ENCODE results near the gene UNC5A. TPM values are rescaled to one million over a fixed set of nuclear protein-coding genes. Genes with fewer than 3 reads are reported as not detected.
A peak's percentile ranks its signal among the peaks of the same experiment; 100 is the strongest.

Gene UNC5A
- total RNA-seq, 1 donor from 2014 or later, result not detected

GRCh38 chr5:176816791-176817347 is 6.5 kb downstream of the UNC5A start:
- DNase-seq (ENCODE audit: low spot score), result no peak
- H3K9me3 Mint-ChIP-seq (ENCODE audit: unreplicated experiment), result no peaks in the 10 kb centered on the region
- no peaks in the 10 kb centered on the region for H3K36me3 Mint-ChIP-seq (ENCODE audit: low read depth, unreplicated experiment)
- no peak for TF ChIP-seq CTCF (IDR thresholded peaks at IDR 0.05; ENCODE audit: unreplicated experiment)
- H3K4me3 Mint-ChIP-seq (ENCODE audit: unreplicated experiment), result no peak overlapping the region
- no peaks in the 10 kb centered on the region for H3K4me1 Mint-ChIP-seq (ENCODE audit: unreplicated experiment)
- H3K27me3 Mint-ChIP-seq (ENCODE audit: unreplicated experiment), result peaks cover 16% of the 10 kb centered on the region
- H3K27ac Mint-ChIP-seq (ENCODE audit: unreplicated experiment), result no peak overlapping the region

DNA sequence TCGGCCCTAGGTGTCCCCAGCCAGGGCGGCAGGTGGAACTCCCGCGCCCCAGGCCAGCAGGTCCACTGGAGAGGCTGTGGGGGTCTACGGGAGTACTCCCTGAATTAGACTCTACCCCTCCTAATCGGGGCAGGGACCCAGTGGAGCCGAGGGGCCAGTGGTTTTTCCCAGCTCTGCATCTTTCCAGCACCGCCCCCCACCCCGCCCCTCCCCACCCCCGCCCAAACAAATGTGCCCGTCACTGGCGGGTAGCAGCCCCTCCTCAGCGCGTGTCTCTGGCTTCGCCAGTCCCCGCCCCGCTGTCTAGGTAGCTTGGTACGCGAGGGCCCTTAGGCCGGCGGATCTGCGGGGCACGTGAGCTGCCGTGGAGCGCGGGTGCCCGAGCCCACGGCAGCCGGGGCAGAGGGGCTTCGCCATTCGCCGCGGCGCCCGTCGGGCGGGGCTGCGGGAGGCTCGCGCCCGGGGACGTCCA is 7.0 kb downstream of the UNC5A start:
- no peaks in the 10 kb centered on the region for H3K36me3 Mint-ChIP-seq (ENCODE audit: low read depth, unreplicated experiment)
- peaks cover 16% of the 10 kb centered on the region for H3K27me3 Mint-ChIP-seq (ENCODE audit: unreplicated experiment)
- H3K9me3 Mint-ChIP-seq (ENCODE audit: unreplicated experiment), result no peaks in the 10 kb centered on the region
- H3K4me3 Mint-ChIP-seq (ENCODE audit: unreplicated experiment), result no peak overlapping the region
- no peak for DNase-seq (ENCODE audit: low spot score)
- H3K4me1 Mint-ChIP-seq (ENCODE audit: unreplicated experiment), result no peaks in the 10 kb centered on the region
- no peak for TF ChIP-seq CTCF (IDR thresholded peaks at IDR 0.05; ENCODE audit: unreplicated experiment)
- H3K27ac Mint-ChIP-seq (ENCODE audit: unreplicated experiment), result no peak overlapping the region

DNA sequence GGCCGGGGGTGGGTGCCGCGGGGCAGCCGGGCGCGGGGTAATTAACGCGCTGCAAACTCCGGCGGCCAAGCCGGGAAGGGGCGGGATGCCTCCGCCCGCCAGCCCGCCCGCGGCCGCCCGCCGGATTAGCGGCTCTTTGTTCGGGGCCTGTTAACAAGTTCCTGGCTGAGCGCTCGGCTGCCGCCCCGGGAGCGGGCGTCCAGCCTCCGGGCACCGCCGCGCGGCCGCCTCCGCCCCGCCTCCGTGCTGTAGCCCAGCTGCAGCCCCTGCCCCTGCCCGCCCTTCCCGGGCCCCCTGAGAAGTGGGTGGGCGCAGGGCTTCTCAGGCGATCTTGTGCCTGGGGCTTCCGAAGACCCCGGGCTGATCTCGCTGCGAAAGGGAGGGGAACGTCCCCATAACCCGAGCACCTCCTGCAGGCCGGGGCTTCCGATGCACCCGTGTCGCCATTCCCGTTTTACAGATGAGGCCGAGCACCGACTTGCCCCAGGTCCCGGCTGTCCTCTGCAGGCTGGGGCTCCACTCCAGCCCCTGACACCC is 7.5 kb downstream of the UNC5A start:
- DNase-seq (ENCODE audit: low spot score), result peak; percentile 62
- no peaks in the 10 kb centered on the region for H3K4me1 Mint-ChIP-seq (ENCODE audit: unreplicated experiment)
- H3K36me3 Mint-ChIP-seq (ENCODE audit: low read depth, unreplicated experiment), result no peaks in the 10 kb centered on the region
- TF ChIP-seq CTCF (IDR thresholded peaks at IDR 0.05; ENCODE audit: unreplicated experiment), result no peak
- H3K4me3 Mint-ChIP-seq (ENCODE audit: unreplicated experiment), result no peak overlapping the region
- no peak overlapping the region for H3K27ac Mint-ChIP-seq (ENCODE audit: unreplicated experiment)
- no peaks in the 10 kb centered on the region for H3K9me3 Mint-ChIP-seq (ENCODE audit: unreplicated experiment)
- peaks cover 21% of the 10 kb centered on the region for H3K27me3 Mint-ChIP-seq (ENCODE audit: unreplicated experiment)

- Mint-ChIP-seq H3K4me1 (ENCODE audit: unreplicated experiment) (no peaks in the 10 kb centered on the region), H3K27me3 (ENCODE audit: unreplicated experiment) (peaks cover 23% of the 10 kb centered on the region), H3K36me3 (ENCODE audit: low read depth, unreplicated experiment) (no peaks in the 10 kb centered on the region), H3K9me3 (ENCODE audit: unreplicated experiment) (no peaks in the 10 kb centered on the region), H3K4me3 (ENCODE audit: unreplicated experiment) (no peak overlapping the region), H3K27ac (ENCODE audit: unreplicated experiment) (no peak overlapping the region)
- TF ChIP-seq CTCF (IDR thresholded peaks at IDR 0.05; ENCODE audit: unreplicated experiment), result no peak
- no peak for DNase-seq (ENCODE audit: low spot score)
Observed at GRCh38 chr5:176818391-176819098, 8.2 kb downstream of the UNC5A start.

GRCh38 chr5:176819476-176819875 is 9.1 kb downstream of the UNC5A start:
- Mint-ChIP-seq H3K4me1 (ENCODE audit: unreplicated experiment) (no peaks in the 10 kb centered on the region), H3K27ac (ENCODE audit: unreplicated experiment) (no peak overlapping the region), H3K4me3 (ENCODE audit: unreplicated experiment) (peak overlapping the region; percentile 62), H3K36me3 (ENCODE audit: low read depth, unreplicated experiment) (no peaks in the 10 kb centered on the region), H3K27me3 (ENCODE audit: unreplicated experiment) (peaks cover 23% of the 10 kb centered on the region), H3K9me3 (ENCODE audit: unreplicated experiment) (no peaks in the 10 kb centered on the region)
- DNase-seq (ENCODE audit: low spot score), result no peak
- TF ChIP-seq CTCF (IDR thresholded peaks at IDR 0.05; ENCODE audit: unreplicated experiment), result no peak

Data from endothelial cell (in vitro differentiated cells).